HG02678 (cell line): ENCODE results near the gene TBCCD1.
"Not testable (repeated sequence)": the region's sequence is repeated elsewhere in the genome, so short reads cannot be mapped to it uniquely, and the experiment has no call there.

Experiments
- ATAC-seq: cut with Tn5 transposase; IDR thresholded peaks from one replicate; pipeline ENCODE4 v1.9.1; 2021; ENCODE audit warnings: mild to moderate bottlenecking, moderate library complexity; ENCODE audit not compliant: unreplicated experiment

TBCCD1 gene

GRCh38 chr3:186598108-186598784 is 31.1 kb upstream of the TBCCD1 start:
- no peak for ATAC-seq

GRCh38 chr3:186596568-186597287 is 29.6 kb upstream of the TBCCD1 start:
- ATAC-seq, result no peak

GRCh38 chr3:186594591-186595113 is 27.5 kb upstream of the TBCCD1 start:
- ATAC-seq, result no peak

GRCh38 chr3:186593862-186594261 is 26.7 kb upstream of the TBCCD1 start:
- no peak for ATAC-seq

GRCh38 chr3:186592682-186593081 is 25.5 kb upstream of the TBCCD1 start:
- ATAC-seq, result no peak

- ATAC-seq, result no peak
These were observed 23.6 kb upstream of the TBCCD1 start for GRCh38 chr3:186590580-186591295.

GRCh38 chr3:186589856-186590579 is 22.9 kb upstream of the TBCCD1 start:
- no peak for ATAC-seq

GRCh38 chr3:186589121-186589520 is 22.0 kb upstream of the TBCCD1 start:
- no peak for ATAC-seq

GRCh38 chr3:186588632-186589031 is 21.5 kb upstream of the TBCCD1 start:
- no peak for ATAC-seq

- ATAC-seq, result no peak
These were observed 20.0 kb upstream of the TBCCD1 start for GRCh38 chr3:186587183-186587582.

- not testable (repeated sequence) for ATAC-seq
These were observed 19.1 kb upstream of the TBCCD1 start for GRCh38 chr3:186586245-186586644.

- no peak for ATAC-seq
These were observed 16.7 kb upstream of the TBCCD1 start for GRCh38 chr3:186583831-186584230.

GRCh38 chr3:186582541-186582940 is 15.4 kb upstream of the TBCCD1 start:
- no peak for ATAC-seq

- no peak for ATAC-seq
These were observed 13.6 kb upstream of the TBCCD1 start for GRCh38 chr3:186580785-186581184.

- ATAC-seq, result no peak
These were observed 10.4 kb upstream of the TBCCD1 start for GRCh38 chr3:186577521-186577920.

- no peak for ATAC-seq
These were observed 4.5 kb upstream of the TBCCD1 start for GRCh38 chr3:186571644-186572013.

GRCh38 chr3:186570941-186571643 is 4.0 kb upstream of the TBCCD1 start:
- no peak for ATAC-seq

- ATAC-seq, result peak; percentile 90
These were observed 3.2 kb upstream of the TBCCD1 start, which contains the start of gene DNAJB11 for GRCh38 chr3:186570096-186570940. Gene DNAJB11, plus strand, starts transcription at chr3:186570720. Its CDS starts 178 bp downstream, at chr3:186570898.

GRCh38 chr3:186569779-186570095 is 2.6 kb upstream of the TBCCD1 start:
- no peak for ATAC-seq

GRCh38 chr3:186569361-186569760 is 2.2 kb upstream of the TBCCD1 start:
- not testable (repeated sequence) for ATAC-seq
